T-helper 17 cell (primary cell): ENCODE data around the gene RPS16. TPM values are rescaled to one million over a fixed set of nuclear protein-coding genes. Genes with fewer than 3 reads are reported as not detected.

Source experiments
- ATAC-seq: fragments of 150-1000 bp; cut with Tn5 transposase; 2 replicates; pipeline ENCODE4 v1.10.0; 2021; ENCODE audit warnings: mild to moderate bottlenecking, moderate library complexity
- DNase-seq, 3 donors: peaks; one replicate each; pipeline versions ENCODE4 v3.0.0 to v3.0.0-alpha.2; 2020 to 2021
- H3K9me3 ChIP-seq: one replicate; pipeline ENCODE4 v1.7.0; 2013; ENCODE audit warnings: low read length, mild to moderate bottlenecking; ENCODE audit not compliant: control insufficient read depth, poor library complexity, severe bottlenecking
- H3K27ac Mint-ChIP-seq: one replicate; pipeline ENCODE4 v1.8.0; 2022; ENCODE audit warnings: mild to moderate bottlenecking, moderate library complexity, mixed read lengths
- H3K27me3 Mint-ChIP-seq: one replicate; pipeline ENCODE4 v1.8.0; 2022; ENCODE audit warnings: mixed read lengths
- H3K36me3 Mint-ChIP-seq: one replicate; pipeline ENCODE4 v1.8.0; 2022; ENCODE audit warnings: low read depth, mixed read lengths
- H3K4me1 Mint-ChIP-seq: one replicate; pipeline ENCODE4 v1.8.0; 2022; ENCODE audit warnings: mild to moderate bottlenecking, mixed read lengths
- H3K4me3 Mint-ChIP-seq: one replicate; pipeline ENCODE4 v1.8.0; 2022; ENCODE audit warnings: mild to moderate bottlenecking, moderate library complexity, mixed read lengths
- total RNA-seq, 4 donors: library from RNA in 2 of 4; stranded (reverse) in 2 of 4; gene quantifications; one replicate each; pipeline ENCODE4 v1.2.3 and lab custom pipeline; 2022 to 2026

Gene RPS16
- total RNA-seq, 2 donors from 2014 or later, result 3,790 to 3,904 TPM

- peaks cover 29% of the 10 kb centered on the region for H3K4me1 Mint-ChIP-seq
- H3K9me3 ChIP-seq, result no peaks in the 10 kb centered on the region
- peaks cover 8% of the 10 kb centered on the region for H3K36me3 Mint-ChIP-seq
- ATAC-seq (no peak), DNase-seq (no peak)
- peak overlapping the region; percentile 97 for H3K27ac Mint-ChIP-seq
- H3K4me3 Mint-ChIP-seq, result peak overlapping the region; percentile 98
- H3K27me3 Mint-ChIP-seq, result no peaks in the 10 kb centered on the region
Observed at GRCh38 chr19:39389631-39390414, 45.9 kb downstream of the RPS16 start.

- Mint-ChIP-seq H3K36me3 (peaks cover 8% of the 10 kb centered on the region), H3K4me3 (peak overlapping the region; percentile 98), H3K4me1 (peaks cover 24% of the 10 kb centered on the region), H3K27ac (peak overlapping the region; percentile 97), H3K27me3 (no peaks in the 10 kb centered on the region)
- no peaks in the 10 kb centered on the region for H3K9me3 ChIP-seq
- ATAC-seq (no peak), DNase-seq (no peak)
Observed at GRCh38 chr19:39388657-39389056, 47.1 kb downstream of the RPS16 start.

- DNase-seq, result no peak
- Mint-ChIP-seq H3K36me3 (peaks cover 12% of the 10 kb centered on the region), H3K27me3 (no peaks in the 10 kb centered on the region), H3K27ac (peak overlapping the region; percentile 92), H3K4me1 (peaks cover 18% of the 10 kb centered on the region), H3K4me3 (peak overlapping the region; percentile 43)
- ATAC-seq, result no peak
- H3K9me3 ChIP-seq, result no peaks in the 10 kb centered on the region
Observed at GRCh38 chr19:39386557-39386956, 49.2 kb downstream of the RPS16 start.

- no peak for ATAC-seq
- Mint-ChIP-seq H3K4me3 (no peak overlapping the region), H3K27me3 (no peaks in the 10 kb centered on the region), H3K4me1 (peaks cover 14% of the 10 kb centered on the region), H3K36me3 (peaks cover 20% of the 10 kb centered on the region), H3K27ac (peak overlapping the region; percentile 92)
- no peak for DNase-seq
- H3K9me3 ChIP-seq, result no peaks in the 10 kb centered on the region
Observed at GRCh38 chr19:39385629-39386411, 49.9 kb downstream of the RPS16 start.

GRCh38 chr19:39384839-39385568, 50.7 kb downstream of the RPS16 start:
- H3K9me3 ChIP-seq, result no peaks in the 10 kb centered on the region
- Mint-ChIP-seq H3K27me3 (no peaks in the 10 kb centered on the region), H3K36me3 (peaks cover 20% of the 10 kb centered on the region), H3K4me3 (no peak overlapping the region), H3K27ac (peak overlapping the region; percentile 92), H3K4me1 (peaks cover 9% of the 10 kb centered on the region)
- peak; percentile 7 for ATAC-seq
- DNase-seq, result no peak

Other genes starting within 250 kb of the RPS16 start
- not detected for gene NCCRP1, start 239.0 kb downstream of the RPS16 start, total RNA-seq
- not detected for gene SYCN, start 231.7 kb downstream of the RPS16 start, total RNA-seq
- gene IFNL3, start 190.9 kb downstream of the RPS16 start, total RNA-seq, result not detected
- gene IFNL4, start 187.1 kb downstream of the RPS16 start, total RNA-seq, result not detected
- gene IFNL2, start 167.6 kb downstream of the RPS16 start, total RNA-seq, result not detected
- not detected for gene IFNL1, start 139.5 kb downstream of the RPS16 start, total RNA-seq
- gene LRFN1, start 115.1 kb downstream of the RPS16 start, total RNA-seq, result 1 to 10 TPM; 2.2 to 3.7 TPM
- 100 to 1,000 TPM; 351 to 377 TPM for gene GMFG, start 99.9 kb downstream of the RPS16 start, total RNA-seq
- gene SAMD4B, start 93.5 kb downstream of the RPS16 start, total RNA-seq, result 10 to 100 TPM; 64.2 to 93.2 TPM
- gene PAF1, start 44.8 kb downstream of the RPS16 start, total RNA-seq, result 100 to 1,000 TPM; 113 to 127 TPM
- gene MED29, start 44.6 kb downstream of the RPS16 start, total RNA-seq, result 10 to 100 TPM; 43.4 to 43.6 TPM
- 1,000 to 10,000 TPM; 1,082 to 1,318 TPM for gene ZFP36, start 29.1 kb downstream of the RPS16 start, total RNA-seq
- 100 to 1,000 TPM; 119 to 129 TPM for gene PLEKHG2, start 23.3 kb downstream of the RPS16 start, total RNA-seq
- gene SUPT5H, start 9.6 kb upstream of the RPS16 start, total RNA-seq, result 100 to 1,000 TPM; 346 to 352 TPM
- 10 to 100 TPM; 44.9 to 53.0 TPM for gene TIMM50, start 44.9 kb upstream of the RPS16 start, total RNA-seq
- not detected for gene DLL3, start 63.0 kb upstream of the RPS16 start, total RNA-seq
- gene SELENOV, start 79.2 kb upstream of the RPS16 start, total RNA-seq, result not detected
- gene EID2B, start 96.9 kb upstream of the RPS16 start, total RNA-seq, result 1 to 10 TPM; 3.9 to 4.9 TPM
- gene EID2, start 104.2 kb upstream of the RPS16 start, total RNA-seq, result 10 to 100 TPM; 14.4 to 15.1 TPM
- gene LGALS13, start 166.6 kb upstream of the RPS16 start, total RNA-seq, result not detected
- gene LGALS16, start 220.0 kb upstream of the RPS16 start, total RNA-seq, result not detected